GM18526 (cell line): Measurements from ENCODE around the gene CLDN24.

Experiments used
- POLR2A ChIP-seq: IDR thresholded peaks from 3 replicates; pipeline ENCODE4 v1.6.1; 2011; ENCODE audit not compliant: insufficient read length; ENCODE audit errors: extremely low read depth

Gene CLDN24

GRCh38 chr4:183284965-183285364 lies 37.3 kb downstream of the CLDN24 start:
- TF ChIP-seq POLR2A = no peak

- TF ChIP-seq POLR2A = no peak
Observed at GRCh38 chr4:183284258-183284785, 37.9 kb downstream of the CLDN24 start.

GRCh38 chr4:183276106-183276505 lies 46.1 kb downstream of the CLDN24 start:
- TF ChIP-seq POLR2A = no peak

GRCh38 chr4:183272384-183272783 lies 49.8 kb downstream of the CLDN24 start:
- TF ChIP-seq POLR2A = no peak
